NCI-H446 (cell line): ENCODE data around the gene ZPR1.

Source experiments
- DNase-seq, 2 experiments: peaks; one replicate each; lab custom pipeline; 2025; lab: John Stamatoyannopoulos, UW

Gene ZPR1

GRCh38 chr11:116750070-116750718 is 37.6 kb downstream of the ZPR1 start:
- DNase-seq, result no peak

- no peak for DNase-seq
Observed at GRCh38 chr11:116742104-116742503, 45.7 kb downstream of the ZPR1 start.

GRCh38 chr11:116740741-116741140 is 47.1 kb downstream of the ZPR1 start:
- DNase-seq, result no peak

- no peak for DNase-seq
Observed at GRCh38 chr11:116738975-116739374, 48.8 kb downstream of the ZPR1 start.

- no peak for DNase-seq
Observed at GRCh38 chr11:116736763-116737162, 51.1 kb downstream of the ZPR1 start.

- no peak for DNase-seq
Observed at GRCh38 chr11:116733969-116734508, 53.8 kb downstream of the ZPR1 start.

- DNase-seq, result no peak
Observed at GRCh38 chr11:116733043-116733755, 54.6 kb downstream of the ZPR1 start.

GRCh38 chr11:116732271-116733042 is 55.4 kb downstream of the ZPR1 start:
- DNase-seq, result peak; percentile 64 to 70

- DNase-seq, result no peak
Observed at GRCh38 chr11:116731821-116732220, 56.0 kb downstream of the ZPR1 start.

GRCh38 chr11:116731097-116731761 is 56.6 kb downstream of the ZPR1 start:
- DNase-seq, result peak in 1 of 2 experiments; percentile 27

- DNase-seq, result peak; percentile 27 to 61
Observed at GRCh38 chr11:116730601-116731000, 57.2 kb downstream of the ZPR1 start.

- DNase-seq, result no peak
Observed at GRCh38 chr11:116730241-116730561, 57.6 kb downstream of the ZPR1 start.

- no peak for DNase-seq
Observed at GRCh38 chr11:116729501-116730240, 58.2 kb downstream of the ZPR1 start.

- no peak for DNase-seq
Observed at GRCh38 chr11:116727990-116728389, 59.8 kb downstream of the ZPR1 start.

GRCh38 chr11:116725434-116726221 is 62.2 kb downstream of the ZPR1 start:
- no peak for DNase-seq

- no peak for DNase-seq
Observed at GRCh38 chr11:116724813-116725212, 63.0 kb downstream of the ZPR1 start.
